A673 (cell line): ENCODE measurements around the gene PRKAG2. TPM values are rescaled to one million over a fixed set of nuclear protein-coding genes. Genes with fewer than 3 reads are reported as not detected.

Experiments used
- BruUV-seq: library from RNA; stranded (reverse); fragments of 400-500 nt; replicated peaks from 2 replicates; lab custom pipeline; 2021; lab: Mats Ljungman, UMichigan
- CTCF ChIA-PET: fragments of 300-600 bp; sonication (Branson Sonifier 250); formaldehyde crosslinking; loops from one replicate; lab custom pipeline; 2022; ENCODE audit warnings: antibody characterized with exemption; lab: Charles Lee
- POLR2A ChIA-PET: fragments of 300-600 bp; sonication (Branson Sonifier 250); formaldehyde crosslinking; loops from one replicate; lab custom pipeline; 2022; ENCODE audit warnings: antibody characterized with exemption; ENCODE audit not compliant: low non-redundant PET; lab: Charles Lee
- DNase-seq: peaks from one replicate; pipeline ENCODE4 v3.0.0-alpha.2; 2015; ENCODE audit warnings: low spot score
- H3K27ac ChIP-seq: fragments of 200-600 bp; sonication (generic); 2 replicates; pipeline ENCODE4 v1.5.1; 2016; ENCODE audit warnings: mixed run types, low read depth, mild to moderate bottlenecking, mixed read lengths, antibody characterized with exemption, low read length; ENCODE audit not compliant: poor library complexity, severe bottlenecking
- H3K27me3 ChIP-seq: fragments of 200-600 bp; sonication (generic); replicated peaks from 2 replicates; pipeline ENCODE4 v1.6.1; 2017; ENCODE audit warnings: mixed run types, low read depth, mild to moderate bottlenecking, mixed read lengths, antibody characterized with exemption, low read length; ENCODE audit not compliant: insufficient read depth, poor library complexity
- H3K36me3 ChIP-seq: fragments of 200-600 bp; sonication (generic); 2 replicates; pipeline ENCODE4 v1.6.1; 2016; ENCODE audit warnings: mixed run types, mild to moderate bottlenecking, mixed read lengths, antibody characterized with exemption, low read length; ENCODE audit not compliant: insufficient read depth, poor library complexity, severe bottlenecking
- H3K4me1 ChIP-seq: fragments of 200-600 bp; sonication (generic); 2 replicates; pipeline ENCODE4 v1.6.1; 2017; ENCODE audit warnings: mixed run types, mild to moderate bottlenecking, mixed read lengths, antibody characterized with exemption, low read length; ENCODE audit not compliant: insufficient read depth, poor library complexity, severe bottlenecking
- H3K4me3 ChIP-seq: fragments of 200-600 bp; sonication (generic); 2 replicates; pipeline ENCODE4 v1.5.1; 2016; ENCODE audit warnings: low read depth, mixed run types, mild to moderate bottlenecking, mixed read lengths, low read length; ENCODE audit not compliant: poor library complexity, severe bottlenecking
- H3K9me3 ChIP-seq: fragments of 200-600 bp; sonication (generic); 2 replicates; pipeline ENCODE4 v1.6.1; 2016; ENCODE audit warnings: mixed run types, low read depth, mild to moderate bottlenecking, mixed read lengths, antibody characterized with exemption, low read length; ENCODE audit not compliant: poor library complexity, severe bottlenecking
- CTCF ChIP-seq: fragments of 300-800, 200-600 bp; sonication (generic); conservative IDR thresholded peaks from 2 replicates; pipeline ENCODE4 v1.5.1; 2017; ENCODE audit warnings: low read depth, mild to moderate bottlenecking, antibody characterized with exemption, low read length, moderate library complexity, mixed read lengths
- EZH2 ChIP-seq: fragments of 200-600 bp; sonication (generic); IDR thresholded peaks from 2 replicates; pipeline ENCODE4 v1.6.1; 2017; ENCODE audit warnings: borderline replicate concordance, low read depth, mild to moderate bottlenecking, mixed read lengths, antibody characterized with exemption, low read length; ENCODE audit not compliant: poor library complexity, severe bottlenecking
- intact Hi-C: fragments of 100-400 bp; cut with micrococcal nuclease; formaldehyde crosslinking; loops from one replicate; pipeline ENCODE4 v1.10.0; 2022; ENCODE audit not compliant: unreplicated experiment
- total RNA-seq: library from RNA; stranded (reverse); gene quantifications from 2 replicates; pipeline ENCODE4 v1.2.3, GENCODE V29; 2021

The PRKAG2 gene
- total RNA-seq, 1 experiment from 2014 or later = 11.6 TPM

- ChIA-PET CTCF (no interaction called here), POLR2A (no interaction called here)
- BruUV-seq = no TSS peak
Measured at GRCh38 chr7:151544183-151544582, 332.7 kb downstream of the PRKAG2 start.

DNA sequence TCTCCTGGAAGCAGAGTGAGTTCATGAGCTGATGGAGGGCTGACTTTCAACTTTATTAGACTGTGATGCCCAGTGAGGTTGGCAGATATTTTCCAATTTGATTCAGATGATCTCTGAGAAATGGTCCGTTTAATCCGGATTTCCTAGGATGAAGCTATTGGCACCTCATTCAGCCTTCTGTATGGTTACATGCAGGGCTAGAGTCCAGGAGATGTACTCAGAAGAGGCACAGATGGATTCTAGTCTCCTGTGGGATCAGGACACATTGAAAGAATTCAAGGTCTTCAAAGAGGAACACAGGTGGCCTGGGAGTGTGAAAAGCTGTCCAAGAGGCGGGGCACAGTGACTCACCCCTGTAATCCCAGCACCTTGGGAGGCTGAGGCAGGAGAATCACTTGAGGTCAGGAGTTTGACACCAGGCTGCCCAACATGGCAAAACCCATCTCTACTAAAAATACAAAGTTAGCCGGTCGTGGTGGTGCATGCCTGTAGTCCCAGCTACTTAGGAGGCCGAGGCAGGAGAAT lies 334.2 kb downstream of the PRKAG2 start:
- no peaks in the 10 kb centered on the region for H3K9me3 ChIP-seq
- TF ChIP-seq CTCF (no peak), EZH2 (no peak)
- DNase-seq = no peak
- H3K27me3 ChIP-seq = no peaks in the 10 kb centered on the region
- no peaks in the 10 kb centered on the region for H3K36me3 ChIP-seq
- H3K4me1 ChIP-seq = no peaks in the 10 kb centered on the region
- POLR2A ChIA-PET = no interaction called here
- no peak overlapping the region for H3K4me3 ChIP-seq
- CTCF ChIA-PET = no interaction called here
- H3K27ac ChIP-seq = no peak overlapping the region
- intact Hi-C loops = no loop called here
- no TSS peak for BruUV-seq

More at GRCh38 chr7:151544183-151544582, 332.7 kb downstream of the PRKAG2 start:
- no peaks in the 10 kb centered on the region for H3K4me1 ChIP-seq
- H3K4me3 ChIP-seq = no peak overlapping the region
- intact Hi-C loops = no loop called here
- H3K9me3 ChIP-seq = no peaks in the 10 kb centered on the region
- no peaks in the 10 kb centered on the region for H3K27me3 ChIP-seq
- H3K27ac ChIP-seq = no peak overlapping the region
- DNase-seq = no peak
- no peaks in the 10 kb centered on the region for H3K36me3 ChIP-seq
- TF ChIP-seq CTCF = no peak
- no peak for TF ChIP-seq EZH2

GRCh38 chr7:151541709-151542499 lies 335.0 kb downstream of the PRKAG2 start:
- no peak for DNase-seq
- intact Hi-C loops = no loop called here
- ChIA-PET CTCF (no interaction called here), POLR2A (no interaction called here)
- Histone ChIP-seq H3K9me3 (no peaks in the 10 kb centered on the region), H3K36me3 (no peaks in the 10 kb centered on the region), H3K4me1 (no peaks in the 10 kb centered on the region), H3K27me3 (no peaks in the 10 kb centered on the region), H3K27ac (no peak overlapping the region), H3K4me3 (no peak overlapping the region)
- BruUV-seq = no TSS peak
- TF ChIP-seq EZH2 (no peak), CTCF (no peak)
